Smooth muscle cell (in vitro differentiated cells): Measurements from ENCODE around the gene PEA15. TPM values are rescaled to one million over a fixed set of nuclear protein-coding genes. Genes with fewer than 3 reads are reported as not detected.

Experiments used
- DNase-seq: peaks from one replicate; lab custom pipeline; 2025; ENCODE audit not compliant: unreplicated experiment; lab: John Stamatoyannopoulos, UW
- H2AFZ ChIP-seq: fragments of 200-600 bp; sonication (generic); 2 replicates; pipeline ENCODE4 v1.6.0; 2016; ENCODE audit warnings: antibody characterized with exemption, low read depth, mild to moderate bottlenecking
- H3F3A ChIP-seq: fragments of 200-600 bp; sonication (generic); 2 replicates; pipeline ENCODE4 v1.6.0; 2017; ENCODE audit warnings: antibody characterized with exemption, low read depth
- H3K27ac ChIP-seq: fragments of 200-600 bp; sonication (generic); 2 replicates; pipeline ENCODE4 v1.5.1; 2016; ENCODE audit warnings: low read depth, mild to moderate bottlenecking
- H3K27me3 ChIP-seq: fragments of 200-600 bp; sonication (generic); 2 replicates; pipeline ENCODE4 v1.6.1; 2016; ENCODE audit warnings: low read depth, mild to moderate bottlenecking
- H3K36me3 ChIP-seq: fragments of 200-600 bp; sonication (generic); 2 replicates; pipeline ENCODE4 v1.5.1; 2016; ENCODE audit warnings: low read depth
- H3K4me1 ChIP-seq: fragments of 200-600 bp; sonication (generic); 2 replicates; pipeline ENCODE4 v1.5.1; 2016; ENCODE audit warnings: low read depth
- H3K4me2 ChIP-seq: fragments of 200-600 bp; sonication (generic); 2 replicates; pipeline ENCODE4 v1.6.0; 2016; ENCODE audit warnings: mild to moderate bottlenecking
- H3K4me3 ChIP-seq: fragments of 200-600 bp; sonication (generic); 2 replicates; pipeline ENCODE4 v1.5.1; 2016; ENCODE audit warnings: mild to moderate bottlenecking
- H3K79me2 ChIP-seq: fragments of 200-600 bp; sonication (generic); 2 replicates; pipeline ENCODE4 v1.6.0; 2016; ENCODE audit warnings: low read depth, mild to moderate bottlenecking
- H3K9ac ChIP-seq: fragments of 200-600 bp; sonication (generic); 2 replicates; pipeline ENCODE4 v1.6.0; 2016; ENCODE audit warnings: low read depth
- H3K9me3 ChIP-seq: fragments of 200-600 bp; sonication (generic); replicated peaks from 2 replicates; pipeline ENCODE4 v1.5.1; 2016; ENCODE audit warnings: low read depth
- H4K20me1 ChIP-seq: fragments of 200-600 bp; sonication (generic); 2 replicates; pipeline ENCODE4 v1.6.0; 2016; ENCODE audit warnings: low read depth
- CTCF ChIP-seq: fragments of 200-600 bp; sonication (generic); IDR thresholded peaks from 2 replicates; pipeline ENCODE4 v1.5.1; 2017; ENCODE audit warnings: borderline replicate concordance, mild to moderate bottlenecking, antibody characterized with exemption; ENCODE audit not compliant: insufficient read depth, poor library complexity, severe bottlenecking
- WGBS: methylation state at CpG from one replicate; pipeline ENCODE4 v1.1.7; 2016; ENCODE audit warnings: low lambda C conversion rate; 5-methylcytosine and 5-hydroxymethylcytosine counted together
- polyA plus RNA-seq: library from polyadenylated mRNA; unstranded; fragments of >200 nt; fragmentation: Nextera tagmentation; extraction: Ambion mirVana; gene quantifications from 2 replicates; pipeline ENCODE4 v1.2.1, GENCODE V29; 2016
- total RNA-seq: library from RNA; depleted of rRNA; stranded (reverse); fragments of >200 nt; gene quantifications from 2 replicates; pipeline ENCODE4 v1.2.3, GENCODE V29; 2014

PEA15 gene
- total and polyA plus RNA-seq, 2 experiments from 2014 or later = 73.1 to 115 TPM

GRCh38 chr1:160167056-160167455 is 38.1 kb upstream of the PEA15 start:
- Histone ChIP-seq H3K4me1 (peaks cover 25% of the 10 kb centered on the region), H3K9ac (no peak overlapping the region), H3K36me3 (no peaks in the 10 kb centered on the region), H3K27ac (no peak overlapping the region), H4K20me1 (no peaks in the 10 kb centered on the region), H2AFZ (no peak overlapping the region), H3K4me3 (no peak overlapping the region), H3K4me2 (no peak overlapping the region), H3K27me3 (no peaks in the 10 kb centered on the region), H3K9me3 (no peaks in the 10 kb centered on the region), H3F3A (no peaks in the 10 kb centered on the region), H3K79me2 (no peaks in the 10 kb centered on the region)
- 89% methylated on average over 4 of the region's 4 CpGs for WGBS
- TF ChIP-seq CTCF = no peak
- no peak for DNase-seq

- Histone ChIP-seq H3F3A (no peaks in the 10 kb centered on the region), H3K36me3 (no peaks in the 10 kb centered on the region), H4K20me1 (no peaks in the 10 kb centered on the region), H3K79me2 (no peaks in the 10 kb centered on the region), H3K4me3 (no peak overlapping the region), H3K27ac (no peak overlapping the region), H3K27me3 (no peaks in the 10 kb centered on the region), H3K4me2 (no peak overlapping the region), H3K9me3 (no peaks in the 10 kb centered on the region), H2AFZ (no peak overlapping the region), H3K9ac (no peak overlapping the region), H3K4me1 (peaks cover 26% of the 10 kb centered on the region)
- 90% methylated on average over 6 of the region's 6 CpGs for WGBS
- DNase-seq = no peak
- TF ChIP-seq CTCF = no peak
Observed at GRCh38 chr1:160167580-160167979, 37.6 kb upstream of the PEA15 start.

- H3K27ac ChIP-seq = no peak overlapping the region
Observed at GRCh38 chr1:160168016-160168415, 37.2 kb upstream of the PEA15 start.

More at GRCh38 chr1:160168016-160168415, 37.2 kb upstream of the PEA15 start:
- Histone ChIP-seq H3K9me3 (no peaks in the 10 kb centered on the region), H3K9ac (no peak overlapping the region), H3K4me2 (no peak overlapping the region), H3F3A (no peaks in the 10 kb centered on the region), H3K36me3 (no peaks in the 10 kb centered on the region), H3K79me2 (no peaks in the 10 kb centered on the region), H4K20me1 (no peaks in the 10 kb centered on the region), H3K4me1 (peaks cover 26% of the 10 kb centered on the region), H3K27me3 (no peaks in the 10 kb centered on the region), H2AFZ (no peak overlapping the region), H3K4me3 (no peak overlapping the region)
- TF ChIP-seq CTCF = no peak
- WGBS = 85% methylated on average over 5 of the region's 5 CpGs
- DNase-seq = no peak
